NCI-H2196 treated with DMSO at 0.1 percent for 48 hours (cell line): ENCODE measurements around the gene MAPK7.

ENCODE experiments used
- DNase-seq: peaks from one replicate; lab custom pipeline; 2025; ENCODE audit not compliant: unreplicated experiment; lab: John Stamatoyannopoulos, UW

MAPK7 gene

GRCh38 chr17:19378416-19379360 is at the start of gene MAPK7:
TSS of gene MAPK7 (plus strand) at chr17:19378498. CDS start at chr17:19378901, 403 bp downstream.
- DNase-seq, result no peak

- DNase-seq, result no peak
These were observed 49.2 kb upstream of the MAPK7 start for GRCh38 chr17:19329136-19329535.

DNA sequence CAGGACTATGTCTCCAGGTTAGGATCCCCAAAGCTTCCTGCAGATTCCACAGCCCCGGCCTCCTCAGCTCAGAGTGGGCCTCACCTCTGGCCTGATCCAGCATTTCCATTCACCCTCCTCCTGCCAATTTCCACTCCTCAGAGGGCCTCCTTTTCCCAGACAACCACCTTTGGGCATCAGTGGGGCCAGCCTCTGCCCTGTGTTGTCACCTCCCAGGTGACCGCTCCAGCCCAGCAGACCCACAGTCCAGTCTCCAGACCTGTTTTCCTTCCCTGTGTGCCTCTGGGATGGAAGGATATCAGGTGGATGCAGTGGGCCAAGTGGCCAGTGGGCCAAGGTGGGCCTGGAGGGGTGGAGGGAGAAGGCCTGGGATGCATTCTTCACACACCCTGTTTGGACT is 48.5 kb upstream of the MAPK7 start:
- no peak for DNase-seq

- no peak for DNase-seq
These were observed 48.0 kb upstream of the MAPK7 start for GRCh38 chr17:19330271-19330670.

- DNase-seq, result no peak
These were observed 47.2 kb upstream of the MAPK7 start for GRCh38 chr17:19331134-19331533.

DNA sequence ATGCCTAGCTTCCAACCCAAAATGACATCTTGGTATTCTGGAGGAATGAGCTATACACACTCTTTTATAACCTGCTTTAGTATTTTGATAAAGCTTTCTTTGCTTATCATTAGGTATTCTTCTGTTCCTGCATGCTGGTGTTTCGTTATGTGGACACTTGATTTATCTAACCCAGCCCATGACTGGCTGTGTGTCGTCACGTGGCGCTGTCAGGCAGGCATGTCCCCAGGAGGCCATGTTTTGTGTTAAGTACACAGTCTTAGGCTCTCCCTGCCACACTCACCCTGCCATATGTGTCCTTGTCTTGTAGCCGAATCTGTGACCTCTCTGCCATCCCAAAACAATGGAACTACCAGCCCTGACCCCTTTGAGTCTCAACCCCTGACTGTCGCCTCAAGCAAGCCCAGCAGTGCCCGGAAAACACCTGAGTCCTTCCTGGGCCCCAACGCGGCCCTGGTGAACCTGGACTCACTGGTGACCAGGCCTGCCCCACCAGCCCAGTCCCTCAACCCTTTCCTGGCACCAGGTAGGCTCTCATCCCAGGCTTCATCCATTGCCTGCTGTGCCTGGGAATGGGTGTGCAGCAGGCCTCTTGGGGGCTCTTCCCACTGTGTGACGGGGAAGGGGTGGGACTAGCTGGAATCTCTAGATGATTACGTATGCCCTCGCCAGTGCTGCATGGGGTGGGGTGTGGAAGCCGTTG is 46.6 kb upstream of the MAPK7 start:
- no peak for DNase-seq

DNA sequence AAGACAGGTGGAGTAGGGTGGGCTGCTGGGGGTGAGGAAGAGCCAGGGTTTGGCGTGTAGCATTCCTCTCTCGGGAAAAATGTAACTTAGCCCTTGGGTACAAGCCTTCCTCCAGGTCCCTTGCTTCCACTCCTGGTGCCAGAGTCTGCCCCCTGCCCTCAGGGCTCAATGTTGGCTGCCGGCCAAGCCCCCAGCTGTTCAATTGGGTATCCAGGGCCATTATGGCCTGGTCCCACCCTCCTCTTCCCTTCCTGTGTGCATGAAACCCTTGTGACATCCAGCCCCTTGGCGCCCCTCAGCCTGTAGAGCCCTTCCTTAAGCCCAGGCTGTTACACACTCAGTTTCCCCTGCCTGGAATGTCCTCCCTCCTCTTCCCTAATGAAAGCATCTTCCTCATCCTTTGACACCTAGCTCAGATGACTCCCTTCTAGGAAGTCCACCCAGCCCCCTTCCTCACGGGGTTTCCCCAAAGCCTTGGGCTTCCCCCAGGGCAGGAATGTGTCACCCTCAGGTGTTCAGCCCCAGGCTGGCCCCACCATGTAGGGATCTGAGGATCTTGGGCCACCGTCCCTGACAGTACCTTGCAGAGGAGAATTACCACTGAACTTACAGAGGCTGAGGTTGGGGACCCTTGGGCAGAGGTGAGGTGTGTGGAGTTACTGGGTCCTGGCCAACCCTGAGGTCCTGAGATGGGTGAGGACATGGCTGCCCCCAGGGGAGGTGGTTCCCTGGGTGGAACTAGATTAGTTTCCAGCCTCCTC is 45.7 kb upstream of the MAPK7 start:
- no peak for DNase-seq

DNA sequence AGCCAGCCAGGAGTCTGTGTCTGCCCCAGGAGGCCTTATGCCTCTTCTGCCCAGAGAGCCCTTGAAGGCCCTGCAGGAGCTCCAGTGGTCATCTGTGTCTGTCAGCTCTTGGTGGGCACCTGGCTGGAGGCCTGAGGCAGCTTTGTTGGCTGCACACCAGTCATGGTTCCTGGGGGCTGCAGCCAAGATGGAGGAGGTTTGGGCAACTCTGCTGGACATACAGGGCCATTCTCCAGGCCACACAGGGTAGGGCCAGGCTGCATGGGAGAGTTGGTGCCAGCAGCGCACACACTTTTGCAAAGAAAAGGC is 45.2 kb upstream of the MAPK7 start:
- no peak for DNase-seq

GRCh38 chr17:19333736-19334290 is 44.5 kb upstream of the MAPK7 start:
- no peak for DNase-seq

DNA sequence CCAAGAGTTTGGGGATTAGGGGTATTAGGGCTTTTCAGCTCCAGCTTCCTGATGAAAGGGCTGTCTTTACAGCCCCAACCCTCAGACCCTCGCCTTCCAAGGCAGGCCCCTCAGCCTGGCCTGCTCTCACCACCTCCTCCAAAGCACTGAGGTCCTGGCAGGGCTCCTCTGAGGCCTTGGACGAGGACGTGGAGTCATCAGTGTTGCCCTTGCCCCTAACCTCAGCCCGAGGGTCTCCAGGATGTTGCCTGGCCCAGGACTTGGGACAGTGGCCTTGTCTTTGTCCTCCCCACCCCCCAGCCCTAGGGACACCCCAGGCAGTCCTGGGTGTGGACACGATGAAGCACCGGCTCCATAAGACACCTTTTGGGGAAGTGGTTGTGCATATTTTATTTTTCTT is 44.0 kb upstream of the MAPK7 start:
- no peak for DNase-seq

DNA sequence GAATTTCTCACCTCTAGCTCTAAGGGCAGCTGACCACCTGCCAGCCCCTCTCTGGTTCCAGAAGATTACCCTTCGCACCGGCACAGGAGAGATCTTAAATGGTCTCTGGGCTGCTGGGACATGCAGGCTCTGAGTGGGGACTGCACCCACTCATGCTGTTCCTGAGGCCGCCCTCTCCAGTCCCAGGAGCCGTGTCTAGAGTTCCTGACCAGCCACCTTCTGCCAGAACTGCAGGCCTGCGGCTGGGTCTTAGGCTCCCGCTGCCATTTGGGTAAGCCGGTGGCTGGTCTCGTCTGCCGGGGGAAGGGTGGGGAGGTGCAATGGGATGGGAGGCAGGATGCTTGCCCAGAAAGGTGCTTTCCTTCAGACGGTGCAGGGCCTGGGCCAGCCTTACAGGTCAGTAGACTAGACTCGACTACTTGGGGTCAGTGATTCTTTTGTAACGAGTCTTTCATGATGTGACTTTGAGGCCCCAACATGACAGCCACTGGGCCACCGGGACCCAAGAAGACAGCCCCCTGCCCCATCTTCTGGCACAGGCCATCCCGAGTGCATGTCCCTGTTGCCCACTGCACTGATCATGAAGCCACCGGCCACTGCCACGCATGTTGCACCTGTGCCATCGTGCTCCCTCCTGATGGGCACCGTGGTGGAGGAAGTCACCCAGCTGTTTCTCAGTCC is 42.2 kb upstream of the MAPK7 start:
- DNase-seq, result no peak

DNA sequence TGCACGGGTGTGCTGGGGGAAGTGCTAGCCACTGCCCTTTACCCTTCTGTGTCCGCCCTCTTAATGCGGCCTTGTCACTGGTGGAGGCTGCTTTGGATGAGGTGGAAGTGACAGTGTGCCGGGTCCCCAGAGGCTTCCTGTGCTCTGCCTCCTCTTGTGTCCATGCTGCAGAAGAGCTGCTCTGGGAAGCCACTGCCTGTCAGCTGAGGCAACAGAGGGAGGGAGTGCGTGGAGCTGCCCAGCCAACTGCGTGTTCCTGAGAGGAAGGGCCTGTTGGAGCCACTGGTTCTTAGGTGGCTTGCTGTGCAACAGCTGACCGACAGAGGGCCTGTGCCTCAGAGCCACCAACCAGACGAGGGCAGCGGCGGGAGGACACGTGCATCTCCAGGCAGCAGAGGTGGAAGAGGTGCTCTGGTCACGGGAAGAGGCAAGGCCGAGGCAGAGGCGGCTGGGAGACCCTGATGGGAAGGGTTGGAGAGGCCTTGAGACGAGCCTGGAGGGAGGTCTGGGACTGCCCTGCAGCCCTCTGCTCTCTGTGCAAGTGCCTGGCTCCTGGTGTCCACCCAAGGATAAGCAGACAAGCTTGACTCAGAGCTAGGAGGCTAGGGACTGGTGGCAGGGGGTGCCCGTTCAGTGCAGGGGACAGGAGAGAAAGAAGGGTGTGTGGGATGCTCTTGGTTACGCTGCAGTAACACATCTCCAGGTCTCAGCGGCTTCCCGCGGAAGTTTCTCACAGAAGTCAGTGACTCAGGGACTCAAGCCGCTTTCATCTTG is 41.2 kb upstream of the MAPK7 start:
- no peak for DNase-seq

DNA sequence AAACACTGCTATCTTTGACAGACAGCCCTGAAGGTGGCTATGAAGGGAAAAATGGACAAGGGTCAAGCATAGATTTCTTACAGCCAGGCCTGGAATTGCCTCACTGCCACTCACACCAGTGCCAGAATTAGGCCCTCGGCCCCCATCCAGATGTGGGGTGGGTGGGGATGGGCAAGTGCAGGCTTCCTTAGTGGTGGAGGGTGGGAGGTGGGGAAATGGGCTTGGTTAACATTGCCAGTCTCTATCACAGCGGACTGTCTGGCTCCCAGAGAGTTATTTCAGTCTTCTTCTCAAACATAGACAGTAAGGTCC is 40.6 kb upstream of the MAPK7 start:
- DNase-seq, result no peak

DNA sequence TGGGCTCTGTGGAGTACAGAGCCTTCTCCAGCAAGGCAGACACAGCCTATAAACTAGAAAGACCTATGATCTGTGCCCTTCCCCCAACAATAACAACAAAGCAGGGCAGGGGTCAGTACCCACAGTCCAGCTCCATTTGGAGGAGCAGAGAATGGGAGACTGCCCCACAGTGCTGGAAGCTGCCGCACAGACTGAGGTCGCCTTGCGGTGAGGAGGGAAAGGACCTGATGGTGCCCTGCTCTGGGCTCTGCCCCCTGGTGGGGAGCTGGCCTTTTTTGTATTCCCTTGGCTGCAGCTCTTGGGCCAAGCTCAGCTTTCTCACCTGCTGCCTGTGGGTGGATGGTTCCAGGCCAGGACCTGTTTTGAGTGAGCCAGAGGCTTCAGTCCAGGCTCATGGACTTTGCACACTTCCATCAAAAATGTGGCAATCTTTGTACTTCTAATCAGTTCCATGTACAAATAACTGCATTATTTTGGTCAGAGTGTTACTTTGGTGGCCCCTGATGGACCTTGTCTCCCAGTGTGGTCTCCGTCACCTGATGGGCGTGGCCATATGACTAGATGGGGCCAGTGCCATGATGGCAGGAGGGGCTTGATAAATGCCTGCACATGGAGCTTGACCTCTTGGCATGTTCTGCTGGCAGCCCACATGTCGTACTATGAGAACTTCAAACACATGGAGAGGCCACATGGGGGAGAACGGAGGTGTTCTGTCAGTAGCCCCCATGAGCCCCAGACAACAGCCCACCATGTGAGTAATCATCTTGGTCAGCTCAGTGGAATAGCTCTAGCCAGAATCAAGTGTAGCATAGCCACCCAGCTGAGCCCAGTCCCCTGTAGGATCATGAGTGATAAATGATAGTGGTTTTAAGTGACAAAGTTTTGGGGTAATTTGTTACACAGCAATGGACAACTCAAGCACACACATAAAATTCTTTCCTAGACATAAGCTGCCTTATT is 40.0 kb upstream of the MAPK7 start:
- no peak for DNase-seq

GRCh38 chr17:19339341-19339815 is 38.9 kb upstream of the MAPK7 start:
- no peak for DNase-seq

DNA sequence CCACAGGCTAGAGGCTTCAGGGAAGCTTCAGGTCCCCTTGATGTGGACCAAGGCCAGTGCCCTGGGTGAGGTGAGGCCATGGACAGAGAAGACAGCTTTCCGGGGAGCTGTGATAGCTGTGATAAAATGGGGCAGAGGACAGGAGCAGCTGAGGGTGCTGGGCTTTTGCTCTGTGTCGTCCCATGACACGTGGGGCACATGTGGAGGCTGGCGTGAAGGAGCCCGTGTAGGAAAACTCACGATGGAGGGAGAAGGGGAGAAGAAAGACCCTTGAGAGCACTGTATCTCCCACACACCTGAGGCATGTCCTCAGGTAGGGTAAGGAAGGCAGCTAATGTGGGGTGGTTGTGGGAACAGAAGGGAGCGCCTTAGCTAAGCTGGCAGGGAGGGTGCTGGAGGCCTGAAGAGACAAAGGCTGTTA is 37.1 kb upstream of the MAPK7 start:
- DNase-seq, result no peak

DNA sequence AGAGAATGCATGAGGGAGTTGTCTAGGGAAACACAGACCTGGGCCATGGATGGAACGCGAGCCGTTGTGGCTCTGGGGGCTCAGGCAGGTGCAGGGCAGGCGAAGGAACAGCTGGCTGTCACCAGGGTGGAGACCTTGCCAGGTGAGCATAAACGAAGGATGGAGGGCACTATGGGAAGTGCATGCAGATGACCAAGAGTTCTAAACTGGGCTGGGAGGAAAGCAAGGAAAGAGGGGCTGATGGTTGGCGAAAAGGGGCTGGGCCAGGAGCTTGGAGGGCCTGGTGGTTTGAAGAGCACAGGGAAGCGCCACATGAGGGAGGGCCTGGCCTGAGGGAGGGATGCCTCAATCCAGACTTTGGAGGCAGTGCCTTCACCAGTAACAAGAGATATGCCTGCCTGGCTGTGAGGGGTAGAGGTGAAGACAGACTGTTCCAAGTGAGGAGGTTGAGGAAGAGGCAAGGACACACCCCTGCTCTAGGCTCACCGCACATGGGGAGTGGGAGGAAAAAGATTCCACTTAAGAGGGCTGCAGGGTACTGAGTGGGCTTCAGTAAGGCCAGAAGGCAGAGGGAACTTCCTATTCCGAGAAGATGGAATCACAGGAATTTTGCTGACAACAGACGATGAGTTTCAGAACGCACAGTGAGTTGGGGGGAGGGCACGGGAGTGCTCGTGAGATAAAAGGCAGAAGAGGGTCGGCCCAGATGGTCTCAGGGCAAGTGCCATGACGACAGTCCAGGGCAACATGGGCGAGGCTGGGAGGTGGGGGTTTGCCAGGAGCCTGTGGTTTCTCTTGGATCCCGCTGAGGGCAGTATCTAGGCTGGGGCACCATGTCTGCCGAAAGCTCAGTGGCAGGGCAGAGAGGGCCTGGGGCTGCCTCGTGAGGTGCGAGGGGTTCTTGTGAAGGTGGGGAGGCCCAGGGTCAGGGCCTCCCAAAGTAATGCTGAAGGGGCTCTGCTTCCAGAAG is 36.4 kb upstream of the MAPK7 start:
- no peak for DNase-seq
